Measurements from ENCODE around the gene TMEM252. TPM values are rescaled to one million over a fixed set of nuclear protein-coding genes. Genes with fewer than 3 reads are reported as not detected.

TMEM252 gene
- total RNA-seq, 5 donors from 2014 or later (not counting 1 experiment from before 2014, with no cell fraction given): not detected

DNA sequence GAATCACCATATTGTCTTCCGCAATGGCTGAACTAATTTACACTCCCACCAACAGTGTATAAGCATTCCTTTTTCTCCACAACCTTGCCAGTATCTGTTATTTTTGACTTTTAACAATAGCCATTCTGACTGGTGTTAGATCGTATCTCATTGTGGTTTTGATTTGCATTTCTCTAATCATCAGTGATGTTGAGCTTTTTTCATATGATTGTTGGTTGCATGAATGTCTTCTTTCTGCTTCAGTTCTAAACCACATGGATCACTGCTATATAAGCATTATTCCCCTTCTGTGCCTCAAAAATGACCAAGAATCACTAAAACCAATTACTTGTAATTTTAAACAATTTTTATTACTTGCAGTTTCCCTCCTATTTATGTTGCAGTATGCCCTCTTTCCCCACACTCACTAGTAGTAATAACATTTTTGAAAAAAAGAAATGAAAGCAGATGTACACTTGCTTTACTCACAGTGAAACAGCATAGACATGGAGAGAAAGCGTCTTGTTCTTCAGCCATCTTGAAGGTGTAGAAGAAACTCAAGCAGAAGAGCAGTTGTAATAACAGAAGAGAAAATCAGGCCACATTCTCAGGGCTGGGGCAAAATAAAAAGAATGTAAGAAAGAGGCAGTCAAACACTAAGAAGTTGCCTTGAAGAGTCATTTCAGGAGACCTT, 4.5 kb upstream of the TMEM252 start:
- Mint-ChIP-seq H3K36me3 (no peaks in the 10 kb centered on the region), H3K9me3 (no peaks in the 10 kb centered on the region), H3K4me1 (peaks cover 0 to 12% (median 3%) of the 10 kb centered on the region in 3 donors), H3K27ac (no peak overlapping the region), H3K27me3 (peaks cover 0 to 15% of the 10 kb centered on the region in 2 donors), H3K4me3 (no peak overlapping the region)
- ChIA-PET POLR2A (no interaction called here), CTCF (no interaction called here)
- H3K4me1 ChIP-seq (ENCODE audit: control insufficient read depth in 1 of 2, extremely low read depth in 1 of 2, insufficient read depth in 2 of 2, low read length in 2 of 2): no peaks in the 10 kb centered on the region
- no peak overlapping the region for H3K4me3 ChIP-seq (ENCODE audit: control insufficient read depth in 1 of 2, extremely low read depth in 1 of 2, low read length in 1 of 2)
- no CpG with 5 or more reads among the region's 3 CpGs for WGBS (ENCODE audit: insufficient coverage)
- no peaks in the 10 kb centered on the region for H3K9me3 ChIP-seq
- H3K27ac ChIP-seq (ENCODE audit: low read length): no peak overlapping the region
- H3K27me3 ChIP-seq (replicated peaks in 1 of 2; ENCODE audit: control insufficient read depth in 2 of 2, extremely low read depth in 1 of 2, insufficient read depth in 2 of 2, low read length in 1 of 2): peaks cover 0 to 9% of the 10 kb centered on the region in 2 experiments
- H3K36me3 ChIP-seq (ENCODE audit: control insufficient read depth in 2 of 2, extremely low read depth in 1 of 2, insufficient read depth in 1 of 2, low read length in 1 of 2): no peaks in the 10 kb centered on the region
- DNase-seq (no peak), ATAC-seq (replicated peaks in 1 of 4) (no peak)

DNA sequence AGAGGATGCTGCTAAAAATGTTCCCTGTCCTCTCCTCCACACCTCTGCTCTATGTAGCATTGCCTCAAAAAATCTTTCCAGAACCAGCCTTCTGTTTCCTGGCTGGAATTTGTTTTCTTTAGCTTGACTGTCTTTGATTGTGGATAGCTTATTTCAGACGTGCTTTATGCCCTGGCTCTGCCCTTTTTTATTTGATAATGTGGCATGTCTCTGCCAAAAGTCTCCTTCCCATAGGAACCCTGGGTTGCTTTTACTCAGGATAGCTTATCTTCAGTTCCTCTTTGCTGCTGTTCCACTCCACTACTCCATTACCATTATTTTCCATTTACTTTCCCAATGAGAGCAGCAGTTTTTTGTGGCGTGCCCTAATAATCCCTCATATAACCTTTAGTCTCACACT, 885 bp upstream of the TMEM252 start:
- ATAC-seq (replicated peaks in 1 of 4): no peak
- H3K36me3 ChIP-seq (ENCODE audit: control insufficient read depth in 2 of 2, extremely low read depth in 1 of 2, insufficient read depth in 1 of 2, low read length in 1 of 2): no peaks in the 10 kb centered on the region
- H3K27ac Mint-ChIP-seq: no peak overlapping the region
- no peak overlapping the region for H3K4me3 Mint-ChIP-seq
- no peaks in the 10 kb centered on the region for H3K36me3 Mint-ChIP-seq
- no peak for DNase-seq
- 53% methylated on average over 2 of the region's 2 CpGs for WGBS (ENCODE audit: insufficient coverage)
- peaks cover 2 to 15% of the 10 kb centered on the region in 2 donors for H3K27me3 Mint-ChIP-seq
- H3K4me1 Mint-ChIP-seq: peaks cover 0 to 4% (median under 1%) of the 10 kb centered on the region in 3 donors
- no peak overlapping the region for H3K27ac ChIP-seq (ENCODE audit: low read length)
- H3K4me1 ChIP-seq (ENCODE audit: control insufficient read depth in 1 of 2, extremely low read depth in 1 of 2, insufficient read depth in 2 of 2, low read length in 2 of 2): no peaks in the 10 kb centered on the region
- CTCF ChIA-PET: interaction anchor here in 1 of 2 donors (0.6 kb wide), 1 partner anchor 849 kb away, joined by 3 read pairs; no protein-coding TSS in a partner anchor
- H3K27me3 ChIP-seq (replicated peaks in 1 of 2; ENCODE audit: control insufficient read depth in 2 of 2, extremely low read depth in 1 of 2, insufficient read depth in 2 of 2, low read length in 1 of 2): peaks cover 0 to 13% of the 10 kb centered on the region in 2 experiments
- no peaks in the 10 kb centered on the region for H3K9me3 ChIP-seq
- no peaks in the 10 kb centered on the region for H3K9me3 Mint-ChIP-seq
- no peak overlapping the region for H3K4me3 ChIP-seq (ENCODE audit: control insufficient read depth in 1 of 2, extremely low read depth in 1 of 2, low read length in 1 of 2)
- POLR2A ChIA-PET: no interaction called here

DNA sequence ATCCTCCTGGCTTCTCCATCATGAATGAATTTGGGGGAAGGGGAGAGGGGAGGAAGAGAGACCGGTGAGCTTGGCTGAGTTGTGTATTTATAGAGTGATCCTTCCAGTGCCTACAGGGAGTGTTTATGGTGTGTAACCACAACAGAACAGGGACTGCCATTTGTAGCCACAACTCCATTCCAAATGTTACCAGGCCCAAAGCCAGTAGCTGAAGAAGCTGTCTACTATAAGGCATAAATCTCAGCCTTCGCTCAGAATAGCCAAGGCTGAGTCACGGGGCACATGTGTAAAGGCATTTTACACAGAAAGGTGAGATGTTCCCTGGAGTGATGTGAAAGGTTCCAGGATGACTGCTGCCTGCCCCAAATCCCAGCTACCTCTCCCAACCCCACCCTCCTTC, 2.5 kb downstream of the TMEM252 start:
- Histone ChIP-seq H3K4me3 (ENCODE audit: control insufficient read depth in 1 of 2, extremely low read depth in 1 of 2, low read length in 1 of 2) (no peak overlapping the region), H3K36me3 (ENCODE audit: control insufficient read depth in 2 of 2, extremely low read depth in 1 of 2, insufficient read depth in 1 of 2, low read length in 1 of 2) (no peaks in the 10 kb centered on the region), H3K27me3 (replicated peaks in 1 of 2; ENCODE audit: control insufficient read depth in 2 of 2, extremely low read depth in 1 of 2, insufficient read depth in 2 of 2, low read length in 1 of 2) (peaks cover 0 to 13% of the 10 kb centered on the region in 2 experiments), H3K27ac (ENCODE audit: low read length) (no peak overlapping the region), H3K9me3 (no peaks in the 10 kb centered on the region), H3K4me1 (ENCODE audit: control insufficient read depth in 1 of 2, extremely low read depth in 1 of 2, insufficient read depth in 2 of 2, low read length in 2 of 2) (no peaks in the 10 kb centered on the region)
- Mint-ChIP-seq H3K36me3 (no peaks in the 10 kb centered on the region), H3K27ac (no peak overlapping the region), H3K4me1 (no peaks in the 10 kb centered on the region), H3K9me3 (no peaks in the 10 kb centered on the region), H3K27me3 (peaks cover 2 to 8% of the 10 kb centered on the region in 2 donors), H3K4me3 (no peak overlapping the region)
- DNase-seq (no peak), ATAC-seq (replicated peaks in 1 of 4) (no peak)
- POLR2A ChIA-PET: no interaction called here
- WGBS (ENCODE audit: insufficient coverage): no CpG with 5 or more reads among the region's 3 CpGs
- CTCF ChIA-PET: no interaction called here

DNA sequence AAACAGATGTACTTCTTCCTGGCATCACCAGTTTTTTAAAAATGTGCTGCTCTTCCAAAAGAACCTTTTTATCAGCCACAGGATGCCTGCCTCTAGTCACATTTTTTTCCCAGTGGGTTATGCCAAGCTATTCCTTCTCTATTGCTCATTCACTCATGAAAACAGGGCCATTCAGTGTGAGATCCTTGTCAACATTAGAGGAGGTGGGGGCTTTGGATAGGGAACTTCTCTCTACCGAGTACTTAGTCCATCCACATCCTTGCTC, 3.1 kb downstream of the TMEM252 start:
- no peaks in the 10 kb centered on the region for H3K36me3 ChIP-seq (ENCODE audit: control insufficient read depth in 2 of 2, extremely low read depth in 1 of 2, insufficient read depth in 1 of 2, low read length in 1 of 2)
- Mint-ChIP-seq H3K9me3 (no peaks in the 10 kb centered on the region), H3K36me3 (no peaks in the 10 kb centered on the region), H3K4me3 (no peak overlapping the region), H3K4me1 (no peaks in the 10 kb centered on the region), H3K27ac (no peak overlapping the region), H3K27me3 (peaks cover 2 to 6% of the 10 kb centered on the region in 2 donors)
- no peak overlapping the region for H3K4me3 ChIP-seq (ENCODE audit: control insufficient read depth in 1 of 2, extremely low read depth in 1 of 2, low read length in 1 of 2)
- DNase-seq: no peak
- ATAC-seq (replicated peaks in 1 of 4): no peak
- no peaks in the 10 kb centered on the region for H3K9me3 ChIP-seq
- H3K27ac ChIP-seq (ENCODE audit: low read length): no peak overlapping the region
- CTCF ChIA-PET: no interaction called here
- peaks cover 0 to 13% of the 10 kb centered on the region in 2 experiments for H3K27me3 ChIP-seq (replicated peaks in 1 of 2; ENCODE audit: control insufficient read depth in 2 of 2, extremely low read depth in 1 of 2, insufficient read depth in 2 of 2, low read length in 1 of 2)
- no peaks in the 10 kb centered on the region for H3K4me1 ChIP-seq (ENCODE audit: control insufficient read depth in 1 of 2, extremely low read depth in 1 of 2, insufficient read depth in 2 of 2, low read length in 2 of 2)
- no CpG with 5 or more reads among the region's 1 CpG for WGBS (ENCODE audit: insufficient coverage)
- POLR2A ChIA-PET: no interaction called here

DNA sequence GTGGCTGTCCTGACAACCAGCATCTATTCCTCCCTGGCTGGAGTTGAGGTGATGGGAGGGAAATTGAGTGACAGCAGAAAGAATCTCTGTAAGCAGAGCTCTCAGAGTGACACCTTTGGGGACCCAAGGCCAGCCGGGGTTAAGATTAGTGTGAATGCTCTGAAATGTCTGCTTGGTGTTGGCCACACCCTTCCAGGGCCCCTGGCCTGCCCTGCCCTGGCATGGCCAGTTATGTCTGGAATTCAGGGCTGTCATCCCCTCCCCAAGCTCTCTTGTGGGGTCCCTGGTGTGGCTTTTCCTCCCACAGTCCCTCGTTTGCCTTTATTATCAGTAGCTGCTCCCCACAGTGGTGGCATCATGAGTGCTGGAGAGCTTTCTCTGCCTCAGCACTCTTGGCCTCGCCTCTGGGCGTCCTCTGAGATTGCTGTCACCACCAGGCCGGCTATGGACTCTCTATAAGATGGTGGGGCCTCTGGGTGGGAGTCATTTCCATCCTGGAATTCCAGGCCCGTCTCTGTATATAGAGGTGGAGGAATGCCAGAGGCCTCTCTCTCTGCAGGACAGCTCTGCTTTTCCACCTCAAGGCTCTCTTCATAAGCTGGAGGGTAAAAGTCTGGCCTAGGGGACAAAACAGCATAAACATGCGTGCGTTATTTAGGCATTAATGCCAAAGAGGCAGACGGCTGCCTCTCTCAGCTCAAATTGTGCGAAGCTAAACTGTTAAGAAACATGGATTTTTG, 3.6 kb downstream of the TMEM252 start:
- ATAC-seq (replicated peaks in 1 of 4): no peak
- Mint-ChIP-seq H3K4me1 (no peaks in the 10 kb centered on the region), H3K27me3 (peaks cover 4 to 5% of the 10 kb centered on the region in 2 donors), H3K27ac (no peak overlapping the region), H3K9me3 (no peaks in the 10 kb centered on the region), H3K4me3 (no peak overlapping the region), H3K36me3 (no peaks in the 10 kb centered on the region)
- ChIA-PET CTCF (no interaction called here), POLR2A (no interaction called here)
- no peaks in the 10 kb centered on the region for H3K4me1 ChIP-seq (ENCODE audit: control insufficient read depth in 1 of 2, extremely low read depth in 1 of 2, insufficient read depth in 2 of 2, low read length in 2 of 2)
- WGBS (ENCODE audit: insufficient coverage): 97% methylated on average over 6 of the region's 10 CpGs
- no peaks in the 10 kb centered on the region for H3K36me3 ChIP-seq (ENCODE audit: control insufficient read depth in 2 of 2, extremely low read depth in 1 of 2, insufficient read depth in 1 of 2, low read length in 1 of 2)
- H3K4me3 ChIP-seq (ENCODE audit: control insufficient read depth in 1 of 2, extremely low read depth in 1 of 2, low read length in 1 of 2): no peak overlapping the region
- DNase-seq: no peak
- no peak overlapping the region for H3K27ac ChIP-seq (ENCODE audit: low read length)
- H3K27me3 ChIP-seq (replicated peaks in 1 of 2; ENCODE audit: control insufficient read depth in 2 of 2, extremely low read depth in 1 of 2, insufficient read depth in 2 of 2, low read length in 1 of 2): peaks cover 0 to 10% of the 10 kb centered on the region in 2 experiments
- no peaks in the 10 kb centered on the region for H3K9me3 ChIP-seq

DNA sequence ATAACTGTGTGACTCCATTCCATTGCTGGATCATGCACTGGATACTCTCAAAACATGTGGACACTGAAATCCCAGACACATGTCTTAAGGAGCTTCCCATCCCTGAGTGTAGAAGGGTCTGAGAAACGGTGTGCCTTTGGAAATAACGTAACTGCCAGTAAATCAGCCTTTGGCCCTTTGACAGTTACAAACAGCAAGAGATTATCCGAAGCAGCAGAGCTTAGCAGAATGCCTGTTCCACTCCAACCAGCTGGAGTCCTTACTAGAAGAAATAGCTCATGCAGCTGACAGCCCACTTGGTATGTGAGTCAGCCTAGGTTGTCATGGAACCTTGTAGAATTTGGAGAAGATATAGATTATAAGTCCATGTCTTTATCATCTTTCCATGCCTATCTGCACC, 7.0 kb downstream of the TMEM252 start:
- ChIA-PET CTCF (no interaction called here), POLR2A (no interaction called here)
- no peaks in the 10 kb centered on the region for H3K4me1 Mint-ChIP-seq
- H3K9me3 Mint-ChIP-seq: no peaks in the 10 kb centered on the region
- peaks cover 3 to 6% of the 10 kb centered on the region in 2 donors for H3K27me3 Mint-ChIP-seq
- H3K27me3 ChIP-seq (replicated peaks in 1 of 2; ENCODE audit: control insufficient read depth in 2 of 2, extremely low read depth in 1 of 2, insufficient read depth in 2 of 2, low read length in 1 of 2): peaks cover 0 to 4% of the 10 kb centered on the region in 2 experiments
- no peaks in the 10 kb centered on the region for H3K36me3 Mint-ChIP-seq
- no peak overlapping the region for H3K27ac Mint-ChIP-seq
- H3K9me3 ChIP-seq: no peaks in the 10 kb centered on the region
- H3K36me3 ChIP-seq (ENCODE audit: control insufficient read depth in 2 of 2, extremely low read depth in 1 of 2, insufficient read depth in 1 of 2, low read length in 1 of 2): no peaks in the 10 kb centered on the region
- H3K4me3 ChIP-seq (ENCODE audit: control insufficient read depth in 1 of 2, extremely low read depth in 1 of 2, low read length in 1 of 2): no peak overlapping the region
- DNase-seq: no peak
- no peaks in the 10 kb centered on the region for H3K4me1 ChIP-seq (ENCODE audit: control insufficient read depth in 1 of 2, extremely low read depth in 1 of 2, insufficient read depth in 2 of 2, low read length in 2 of 2)
- H3K27ac ChIP-seq (ENCODE audit: low read length): no peak overlapping the region
- H3K4me3 Mint-ChIP-seq: no peak overlapping the region
- no peak for ATAC-seq (replicated peaks in 1 of 4)
- WGBS (ENCODE audit: insufficient coverage): 83% methylated on average over 1 of the region's 3 CpGs
